ENCODE results near the gene TRAF3IP3.

Gene TRAF3IP3

DNA sequence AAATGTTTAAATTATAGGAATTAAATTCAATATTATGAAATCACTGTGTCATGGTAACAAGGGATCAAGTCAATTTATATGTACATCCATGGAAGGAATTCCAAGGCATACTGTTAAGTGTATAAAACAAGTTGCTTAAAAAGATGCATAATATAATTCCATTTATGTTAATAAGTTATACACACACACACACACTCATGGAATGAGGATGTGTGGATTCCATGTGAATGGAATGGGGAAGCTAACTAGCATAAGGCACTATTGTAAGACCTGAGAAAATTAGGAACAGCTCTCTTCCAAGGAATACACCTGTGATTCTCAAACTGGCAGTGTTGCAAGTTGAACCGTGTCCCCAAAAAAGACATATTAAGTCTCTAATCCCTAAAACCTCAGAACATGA is 17.6 kb upstream of the TRAF3IP3 start:
- no peak for DNase-seq

DNA sequence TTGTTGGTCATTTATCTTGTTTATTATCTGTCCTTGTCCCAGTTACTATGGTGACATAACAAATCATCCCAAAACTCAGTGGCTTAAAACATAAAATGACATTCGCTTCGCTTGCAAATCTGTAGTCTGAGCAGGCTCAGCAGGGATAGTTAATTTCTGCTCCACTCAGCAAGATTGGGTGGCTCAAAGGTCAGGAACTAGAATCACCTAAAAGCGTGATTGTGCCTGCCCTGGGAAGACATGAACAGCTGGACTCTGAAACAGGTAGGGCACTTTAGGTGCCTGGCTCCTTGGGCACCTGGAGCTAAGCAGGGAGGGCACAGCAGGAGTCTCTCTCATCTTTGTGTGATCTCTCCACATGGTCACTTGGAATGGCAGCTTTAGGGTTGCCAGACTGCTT is 14.7 kb upstream of the TRAF3IP3 start:
- no peak for DNase-seq

GRCh38 chr1:209741889-209742288 is 14.0 kb upstream of the TRAF3IP3 start:
- no peak for DNase-seq

- DNase-seq: no peak
Observed at GRCh38 chr1:209742409-209743144, 13.3 kb upstream of the TRAF3IP3 start.

- no peak for DNase-seq
Observed at GRCh38 chr1:209743145-209743482, 12.7 kb upstream of the TRAF3IP3 start.

DNA sequence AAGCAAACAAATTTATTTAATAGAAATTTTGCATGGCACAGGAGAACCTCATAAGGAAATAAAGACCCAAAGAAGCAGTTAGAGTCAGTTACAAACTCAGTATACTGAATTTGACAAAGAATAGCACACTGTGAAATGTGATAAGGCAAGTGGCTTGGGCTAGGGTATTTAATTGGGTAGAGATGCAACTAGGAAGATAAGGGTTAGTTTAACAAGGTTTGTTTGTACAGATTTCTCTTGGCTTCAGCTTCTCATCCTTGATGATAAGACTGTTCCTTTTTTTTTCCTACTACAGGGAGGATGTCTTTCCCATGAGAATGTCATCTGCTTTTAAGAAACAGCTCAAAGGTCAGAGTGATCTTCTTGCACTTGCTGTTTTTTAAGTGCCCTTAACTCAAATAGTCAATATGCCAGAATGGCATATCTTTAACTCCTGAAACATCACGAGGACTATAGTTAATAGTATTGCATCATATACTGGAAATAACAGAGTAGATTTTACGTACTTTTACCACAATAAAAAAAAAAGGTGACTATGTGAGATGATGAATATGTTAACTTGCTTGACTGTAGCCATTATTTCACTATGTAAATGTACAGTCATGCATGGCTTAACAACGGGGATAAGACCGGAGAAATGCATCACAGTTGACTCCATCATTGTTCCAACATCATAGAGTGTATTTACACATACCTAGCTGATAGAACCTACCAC is 9.2 kb upstream of the TRAF3IP3 start:
- no peak for DNase-seq

DNA sequence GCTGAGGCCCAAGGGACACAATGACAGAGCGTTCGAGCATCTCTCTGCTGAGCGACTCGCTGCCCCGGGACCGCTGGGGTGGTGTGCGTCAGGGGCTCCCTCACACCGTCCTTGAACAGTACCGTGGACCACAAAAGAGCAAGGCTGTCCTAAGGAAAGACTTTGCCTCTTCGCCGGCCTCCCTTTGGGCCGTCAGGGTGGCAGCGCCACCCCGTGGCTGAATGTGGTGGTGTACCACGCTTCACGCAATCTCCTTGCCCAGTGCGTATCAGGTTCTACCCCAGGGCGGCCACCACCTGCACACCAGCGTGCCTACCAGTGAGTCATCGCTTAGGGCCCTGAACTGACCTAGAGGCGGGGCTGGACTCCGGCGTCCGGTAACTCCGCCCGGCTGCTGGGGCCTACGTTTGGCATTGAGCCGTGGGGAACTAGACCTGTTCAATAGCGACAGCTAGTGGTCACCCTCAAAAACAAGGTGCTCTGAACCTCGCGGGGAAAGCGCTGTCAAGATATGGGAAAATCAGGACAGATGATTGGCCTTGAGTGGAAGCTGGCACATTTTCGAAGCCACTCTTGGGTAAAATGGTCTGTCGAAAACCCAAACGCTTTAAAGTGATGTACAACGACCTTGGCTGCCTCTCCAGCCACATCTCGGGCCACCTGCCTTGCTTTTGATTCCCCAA is 8.1 kb upstream of the TRAF3IP3 start:
- DNase-seq: no peak

DNA sequence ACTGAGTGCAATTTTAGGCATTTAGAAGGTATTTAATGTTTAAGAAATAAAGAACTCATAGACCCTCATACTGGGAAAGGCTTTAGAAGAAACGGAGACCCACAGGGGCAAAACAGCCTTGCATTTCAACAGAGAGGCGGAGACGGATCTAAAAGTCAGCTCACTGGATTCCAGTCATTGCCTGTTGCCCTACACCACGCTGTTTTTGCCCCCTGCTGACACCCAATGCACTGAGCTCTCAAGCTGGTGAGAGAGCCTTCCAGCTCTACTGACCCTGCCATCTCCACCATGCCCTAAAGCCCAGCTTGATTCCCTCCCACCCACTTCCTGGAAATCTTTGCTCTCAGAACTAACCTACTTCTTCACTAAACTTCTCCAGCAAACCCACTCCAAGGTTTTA is 7.2 kb upstream of the TRAF3IP3 start:
- no peak for DNase-seq

- no peak for DNase-seq
Observed at GRCh38 chr1:209749205-209749604, 6.6 kb upstream of the TRAF3IP3 start.

DNA sequence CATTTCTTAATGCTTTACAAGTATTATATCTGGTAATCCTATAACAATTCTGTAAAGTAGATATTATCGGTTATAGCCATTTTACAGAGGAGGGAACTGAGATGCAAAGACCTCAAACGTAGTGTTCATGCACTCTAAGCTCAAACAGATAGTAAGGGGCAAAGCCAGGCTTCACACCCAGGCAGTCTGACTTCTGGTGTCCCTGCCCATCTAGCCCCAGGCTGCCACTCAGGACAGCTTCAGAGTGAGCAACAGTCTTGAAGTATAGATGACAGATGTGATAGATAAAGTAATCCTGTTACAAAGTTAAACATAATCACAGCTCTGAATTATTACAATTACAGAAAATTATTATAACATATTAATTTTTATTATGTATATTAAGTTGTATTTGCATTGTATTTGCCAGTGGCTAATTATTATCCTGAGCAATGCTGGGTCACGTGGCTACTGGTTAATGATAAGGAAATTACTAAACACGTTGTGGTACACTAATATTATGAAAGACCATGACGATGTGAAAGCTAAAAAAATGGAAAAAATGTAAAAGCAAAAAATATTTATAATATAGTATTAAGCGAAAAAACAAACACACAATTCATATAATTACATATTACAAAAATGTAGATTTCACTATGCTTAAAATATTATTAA is 6.1 kb upstream of the TRAF3IP3 start:
- no peak for DNase-seq

DNA sequence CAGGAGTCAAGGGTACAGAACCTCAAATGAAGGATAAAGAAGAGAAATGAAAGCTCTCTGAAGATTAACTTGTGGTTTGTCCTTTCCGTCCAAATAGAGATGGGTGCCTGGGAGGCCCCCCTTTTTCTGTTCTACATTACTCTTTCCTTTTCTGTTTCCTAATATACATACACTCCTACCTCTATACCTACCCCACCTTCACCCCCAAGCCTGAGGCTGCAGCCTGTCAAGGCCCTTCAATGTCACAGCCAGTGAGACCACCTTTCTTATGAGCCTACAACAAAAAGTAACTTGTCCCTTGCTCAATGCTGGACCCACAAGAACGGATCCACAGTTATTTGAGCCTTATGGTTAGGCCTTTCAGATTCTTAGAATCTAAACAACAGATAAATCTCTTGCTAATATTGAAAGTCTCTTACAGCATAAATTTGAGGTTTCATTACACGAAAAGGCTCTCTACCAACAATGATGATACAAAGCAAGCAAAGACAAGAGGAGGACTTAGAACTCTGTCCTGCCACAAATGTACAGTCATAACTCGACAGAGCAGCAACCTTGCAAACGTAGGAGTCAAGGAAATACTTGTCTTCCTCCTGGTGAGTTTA is 4.1 kb upstream of the TRAF3IP3 start:
- no peak for DNase-seq

GRCh38 chr1:209752890-209753289 is 3.0 kb upstream of the TRAF3IP3 start:
- DNase-seq: no peak

GRCh38 chr1:209755256-209755655 is 597 bp upstream of the TRAF3IP3 start:
- no peak for DNase-seq

DNA sequence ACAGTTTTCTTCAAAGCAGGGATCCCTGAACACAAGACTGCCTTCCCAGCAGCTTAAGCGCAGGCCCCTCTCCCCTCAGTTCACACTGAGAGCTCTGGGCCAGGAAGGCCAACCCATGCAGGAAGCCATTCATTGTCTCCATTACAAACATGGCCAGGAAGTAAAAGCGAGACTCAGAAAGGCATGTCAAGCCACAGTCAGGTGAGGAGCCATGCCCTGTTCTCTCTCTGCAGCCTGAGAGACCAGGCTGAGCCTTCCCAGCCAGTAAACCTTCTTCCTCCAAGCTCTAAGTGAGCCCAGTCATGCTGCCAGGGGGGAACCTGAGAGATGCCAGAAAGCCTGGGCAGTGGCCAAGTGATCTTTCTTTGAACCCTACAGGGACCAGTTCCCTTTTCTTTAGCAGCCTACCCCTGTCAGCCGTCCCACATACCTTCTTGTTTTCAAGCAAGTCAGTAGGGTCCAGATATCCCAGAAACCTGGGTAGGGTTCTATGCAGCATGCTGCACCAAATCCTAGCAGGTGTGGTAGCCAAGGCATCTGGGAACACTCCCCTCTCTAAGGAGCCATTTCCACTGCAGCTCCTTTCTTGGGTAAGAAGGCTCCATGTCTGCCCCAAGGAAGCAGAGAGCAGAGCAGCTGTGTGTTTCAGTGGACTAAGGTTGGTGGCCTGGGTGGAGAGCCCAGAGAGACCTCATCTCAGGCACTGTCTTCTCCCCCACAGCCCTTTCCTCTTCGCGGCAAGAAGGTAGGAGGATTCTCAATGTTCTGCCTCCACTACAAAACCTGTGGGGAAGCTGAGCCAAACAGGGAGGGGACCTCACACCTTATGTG is 977 bp downstream of the TRAF3IP3 start:
- DNase-seq: no peak

GRCh38 chr1:209758400-209758799 is 2.5 kb downstream of the TRAF3IP3 start:
- DNase-seq: no peak

DNA sequence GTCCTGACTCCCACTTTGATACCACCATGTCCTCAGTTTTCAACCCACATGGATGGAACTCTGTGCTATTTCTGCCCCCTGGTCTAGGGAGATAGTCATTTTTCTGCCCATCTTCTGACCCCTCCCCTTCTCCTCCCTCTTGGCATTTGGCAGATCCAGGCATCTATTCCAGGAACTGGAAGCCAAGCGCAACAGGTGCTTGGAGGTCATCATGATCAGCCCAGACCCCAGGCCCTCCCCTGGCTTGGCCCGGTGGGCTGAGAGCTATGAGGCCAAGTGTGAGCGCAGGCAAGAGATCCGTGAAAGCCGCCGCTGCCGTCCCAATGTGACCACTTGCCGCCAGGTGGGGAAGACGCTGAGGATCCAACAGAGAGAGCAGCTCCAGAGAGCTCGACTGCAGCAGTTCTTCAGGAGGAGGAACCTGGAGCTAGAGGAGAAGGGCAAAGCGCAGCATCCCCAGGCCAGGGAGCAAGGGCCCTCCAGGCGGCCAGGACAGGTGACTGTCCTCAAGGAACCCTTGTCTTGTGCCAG is 4.0 kb downstream of the TRAF3IP3 start:
- DNase-seq: no peak

GRCh38 chr1:209761011-209761635 is 5.3 kb downstream of the TRAF3IP3 start:
- DNase-seq: no peak

DNA sequence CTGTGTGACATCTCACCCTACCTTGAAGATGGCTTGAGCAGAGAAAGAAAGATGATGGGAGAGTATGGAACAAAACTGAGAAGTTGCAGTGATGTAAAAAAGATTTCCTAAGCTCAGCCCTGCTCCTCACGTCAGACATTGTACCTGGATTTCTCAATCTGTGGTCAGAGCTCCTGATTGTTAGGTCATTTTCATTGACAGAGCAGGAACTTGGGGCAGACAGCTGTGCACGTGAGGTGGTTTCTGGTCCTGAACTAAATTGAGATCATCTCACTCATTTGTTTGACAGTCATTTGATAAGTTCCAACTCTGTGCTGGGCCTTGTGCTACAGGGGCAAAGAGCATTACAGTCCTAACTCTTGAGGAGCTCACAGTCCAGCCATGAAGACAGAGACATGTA is 10.2 kb downstream of the TRAF3IP3 start:
- DNase-seq: no peak

GRCh38 chr1:209767096-209767495 is 11.2 kb downstream of the TRAF3IP3 start:
- no peak for DNase-seq

GRCh38 chr1:209767706-209768105 is 11.9 kb downstream of the TRAF3IP3 start:
- no peak for DNase-seq

GRCh38 chr1:209768354-209768774 is 12.5 kb downstream of the TRAF3IP3 start:
- no peak for DNase-seq

Data from NCI-H1417 treated with DMSO at 0.1 percent for 48 hours (cell line).